HepG2 (cell line): Measurements from ENCODE around the gene MGAT2. TPM values are rescaled to one million over a fixed set of nuclear protein-coding genes. Genes with fewer than 3 reads are reported as not detected.

Source experiments
- CEBPG ChIP-seq: IDR thresholded peaks from 2 replicates; pipeline ENCODE4 v1.6.1; 2016
- DNMT1 ChIP-seq: sonication (generic); formaldehyde crosslinking; IDR thresholded peaks from 2 replicates; pipeline ENCODE4 v1.5.1; 2020; ENCODE audit warnings: mild to moderate bottlenecking, missing genetic modification reagents
- HDAC1 ChIP-seq: sonication (generic); formaldehyde crosslinking; IDR thresholded peaks from 2 replicates; pipeline ENCODE4 v1.5.1; 2020; ENCODE audit warnings: mild to moderate bottlenecking, missing genetic modification reagents
- MXD3 ChIP-seq: IDR thresholded peaks from 2 replicates; pipeline ENCODE4 v1.6.1; 2016; ENCODE audit warnings: mild to moderate bottlenecking, missing biosample characterization, missing genetic modification reagents
- SAFB2 ChIP-seq: sonication (generic); formaldehyde crosslinking; IDR thresholded peaks from 2 replicates; pipeline ENCODE4 v1.5.1; 2020; ENCODE audit warnings: missing genetic modification reagents, low read depth, mild to moderate bottlenecking, borderline replicate concordance
- SALL2 ChIP-seq: sonication (generic); formaldehyde crosslinking; IDR thresholded peaks from 2 replicates; pipeline ENCODE4 v1.8.1; 2023; ENCODE audit warnings: mild to moderate bottlenecking, missing genetic modification reagents, inconsistent platforms
- SMAD1 ChIP-seq: sonication (generic); formaldehyde crosslinking; IDR thresholded peaks from 2 replicates; pipeline ENCODE4 v1.4.0; 2020; ENCODE audit warnings: missing genetic modification reagents, low read depth, mild to moderate bottlenecking, borderline replicate concordance
- ZBTB2 ChIP-seq: sonication (generic); formaldehyde crosslinking; IDR thresholded peaks from 2 replicates; pipeline ENCODE4 v1.8.0; 2022; ENCODE audit warnings: low read depth, missing genetic modification reagents
- ZBTB49 ChIP-seq: sonication (generic); formaldehyde crosslinking; IDR thresholded peaks from 2 replicates; pipeline ENCODE4 v1.4.0; 2020; ENCODE audit warnings: missing genetic modification reagents, borderline replicate concordance
- ZFP41 ChIP-seq: sonication (generic); formaldehyde crosslinking; IDR thresholded peaks from 2 replicates; pipeline ENCODE4 v1.4.0; 2020; ENCODE audit warnings: mild to moderate bottlenecking, missing genetic modification reagents, borderline replicate concordance
- ZNF142 ChIP-seq: sonication (generic); formaldehyde crosslinking; IDR thresholded peaks from 2 replicates; pipeline ENCODE4 v1.4.0; 2020; ENCODE audit warnings: missing genetic modification reagents
- ZNF530 ChIP-seq: sonication (generic); formaldehyde crosslinking; IDR thresholded peaks from 2 replicates; pipeline ENCODE4 v1.5.0; 2020; ENCODE audit warnings: low read depth, mild to moderate bottlenecking, missing genetic modification reagents
- ZNF652 ChIP-seq: IDR thresholded peaks from 2 replicates; pipeline ENCODE4 v1.6.1; 2016; ENCODE audit warnings: low read depth, borderline replicate concordance
- ZNF784 ChIP-seq: sonication (generic); formaldehyde crosslinking; IDR thresholded peaks from 2 replicates; pipeline ENCODE4 v1.5.1; 2020; ENCODE audit warnings: missing genetic modification reagents, mild to moderate bottlenecking, borderline replicate concordance
- polyA plus RNA-seq, 8 experiments: library from polyadenylated mRNA; depleted of rRNA in 3 of 8; stranded (reverse) in 7 of 8; unstranded in 1 of 8; fragments of >200 nt; fragmentation: Illumina TruSeq in 4 of 8; extraction: Trizol in 4 of 8; gene quantifications; 2 replicates each; pipeline versions ENCODE4 v1.2.1 to v1.2.3, GENCODE V29; 2011 to 2016; ENCODE audit warnings: low read depth in 4 of 8, missing spikeins in 1 of 8, mixed read lengths in 1 of 8; ENCODE audit not compliant: insufficient read depth in 1 of 8
- total RNA-seq, 5 experiments: library from RNA; depleted of rRNA; stranded (reverse); fragments of >200 nt; fragmentation: Illumina TruSeq; extraction: Trizol; gene quantifications; 2 replicates each; pipeline ENCODE4 v1.2.3, GENCODE V29; 2016; ENCODE audit warnings: low read depth in 1 of 5

MGAT2 gene
- total and polyA plus RNA-seq, 2 of the 13 experiments (the other 11 are each of a cell fraction or from before 2014, with no cell fraction given), result 12.9 to 51.9 TPM

- TF ChIP-seq SAFB2 (no peak), HDAC1 (CRISPR knock-in tag) (no peak; the same call in 1 of the 2 replicates), ZNF784 (CRISPR knock-in tag) (no peak), SMAD1 (CRISPR knock-in tag) (no peak), ZNF652 (CRISPR knock-in tag) (no peak), ZBTB49 (CRISPR knock-in tag) (no peak), ZFP41 (CRISPR knock-in tag) (no peak), CEBPG (CRISPR knock-in tag) (no peak), MXD3 (CRISPR knock-in tag) (no peak), ZBTB2 (no peak), DNMT1 (CRISPR knock-in tag) (no peak), ZNF530 (CRISPR knock-in tag) (no peak), ZNF142 (CRISPR knock-in tag) (no peak), SALL2 (CRISPR knock-in tag) (no peak)
Observed at GRCh38 chr14:49586673-49587460, 33.7 kb upstream of the MGAT2 start (continued).
